Stimulated activated CD4-positive, alpha-beta T cell treated with anti-CD3 and anti-CD28 coated beads, Interleukin-2, amount 100 ng/mL, for 24 hours (primary cell): ENCODE results near the gene ERAL1.
"Not testable (repeated sequence)": the region's sequence is repeated elsewhere in the genome, so short reads cannot be mapped to it uniquely, and the experiment has no call there.

Experiments
- DNase-seq, 2 donors: peaks; one replicate each; pipeline ENCODE4 v3.0.0-alpha.2; 2020

The ERAL1 gene

DNA sequence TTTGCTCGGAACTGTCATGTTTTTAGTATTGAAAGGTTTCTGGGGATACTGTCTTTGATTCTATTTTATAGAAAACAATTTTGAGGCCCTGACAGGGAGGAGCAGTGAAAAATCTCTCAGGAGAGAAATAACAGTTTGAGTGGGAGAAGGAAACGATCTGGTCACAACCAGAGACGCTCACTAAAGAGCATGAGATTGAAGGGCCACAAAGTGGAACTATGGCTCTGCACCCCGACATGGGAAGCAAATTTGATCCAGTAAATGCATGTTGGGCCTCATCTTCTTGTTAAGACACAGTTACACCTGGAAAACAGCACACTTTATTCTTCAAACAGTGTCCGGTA lies 492 bp downstream of the ERAL1 start:
- DNase-seq, result no peak

DNA sequence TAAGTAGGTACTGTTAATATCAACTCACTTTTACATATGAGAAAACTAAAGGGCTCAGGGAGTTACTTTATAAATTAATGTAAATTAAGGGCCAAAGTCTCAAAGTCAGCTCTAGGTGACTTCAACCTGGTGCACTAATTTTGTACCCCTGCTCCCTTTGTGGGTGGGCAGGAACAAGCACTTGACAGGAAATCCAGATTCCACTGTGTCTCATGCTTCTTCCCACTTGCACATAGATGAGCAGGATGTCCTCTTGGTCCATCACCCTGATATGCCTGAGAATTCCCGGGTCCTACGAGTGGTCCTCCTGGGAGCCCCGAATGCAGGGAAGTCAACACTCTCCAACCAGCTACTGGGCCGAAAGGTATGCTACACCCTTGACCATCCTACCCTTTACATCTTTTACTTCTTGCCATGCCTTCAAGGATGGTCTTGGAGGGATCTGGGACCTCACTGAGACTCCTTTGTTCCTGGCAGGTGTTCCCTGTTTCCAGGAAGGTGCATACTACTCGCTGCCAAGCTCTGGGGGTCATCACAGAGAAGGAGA lies 1.3 kb downstream of the ERAL1 start:
- no peak for DNase-seq

DNA sequence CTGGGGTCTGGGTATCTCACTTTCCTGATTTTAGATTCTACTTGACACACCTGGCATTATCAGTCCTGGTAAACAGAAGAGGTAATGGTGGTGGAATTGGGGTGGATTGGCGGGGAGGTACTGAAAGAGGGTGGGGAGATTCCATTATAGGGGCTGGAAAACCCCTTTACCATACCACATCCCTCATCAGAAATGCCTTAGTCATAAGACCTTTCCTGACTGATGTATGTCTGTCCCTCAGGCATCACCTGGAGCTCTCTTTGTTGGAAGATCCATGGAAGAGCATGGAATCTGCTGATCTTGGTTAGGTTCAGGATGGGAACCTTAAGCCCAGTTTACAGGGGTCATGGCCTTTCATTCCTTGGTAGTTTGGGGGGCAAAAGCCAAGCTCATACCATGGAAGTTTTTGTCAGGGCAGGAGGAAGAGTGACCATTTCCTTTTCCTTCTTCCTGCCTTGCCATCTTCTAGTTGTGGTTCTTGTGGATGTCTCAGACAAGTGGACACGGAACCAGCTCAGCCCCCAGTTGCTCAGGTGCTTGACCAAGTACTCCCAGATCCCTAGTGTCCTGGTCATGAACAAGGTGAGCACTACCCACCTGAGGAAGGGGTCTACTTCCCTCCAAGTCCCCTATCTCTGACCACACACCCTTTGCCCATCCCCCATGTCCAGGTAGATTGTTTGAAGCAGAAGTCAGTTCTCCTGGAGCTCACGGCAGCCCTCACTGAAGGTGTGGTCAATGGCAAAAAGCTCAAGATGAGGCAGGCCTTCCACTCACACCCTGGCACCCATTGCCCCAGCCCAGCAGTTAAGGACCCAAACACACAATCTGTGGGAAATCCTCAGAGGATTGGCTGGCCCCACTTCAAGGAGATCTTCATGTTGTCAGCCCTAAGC lies 3.3 kb downstream of the ERAL1 start:
- no peak for DNase-seq

- DNase-seq, result no peak
These were observed 4.1 kb downstream of the ERAL1 start for GRCh38 chr17:28858801-28859355.

DNA sequence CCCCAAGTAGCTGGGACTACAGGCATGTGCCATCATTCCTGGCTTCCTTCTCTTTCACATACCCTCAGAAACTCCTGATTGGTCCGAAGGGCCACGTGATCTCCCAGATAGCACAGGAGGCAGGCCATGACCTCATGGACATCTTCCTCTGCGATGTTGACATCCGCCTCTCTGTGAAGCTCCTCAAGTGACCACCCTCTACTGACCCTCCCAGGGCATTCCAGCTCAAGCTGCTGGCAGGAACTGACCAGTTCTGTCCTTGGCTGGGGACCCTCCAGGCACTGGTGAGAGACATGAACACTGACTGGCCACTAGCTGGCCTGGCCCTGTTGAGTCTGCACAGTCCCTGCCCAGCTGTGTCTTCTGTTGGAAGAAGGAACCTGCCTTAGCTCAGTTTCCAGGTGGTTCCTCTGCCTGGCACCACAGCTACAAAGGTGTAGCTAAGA lies 5.6 kb downstream of the ERAL1 start:
- DNase-seq, result no peak

- no peak for DNase-seq
These were observed 6.8 kb downstream of the ERAL1 start for GRCh38 chr17:28861393-28862203.

DNA sequence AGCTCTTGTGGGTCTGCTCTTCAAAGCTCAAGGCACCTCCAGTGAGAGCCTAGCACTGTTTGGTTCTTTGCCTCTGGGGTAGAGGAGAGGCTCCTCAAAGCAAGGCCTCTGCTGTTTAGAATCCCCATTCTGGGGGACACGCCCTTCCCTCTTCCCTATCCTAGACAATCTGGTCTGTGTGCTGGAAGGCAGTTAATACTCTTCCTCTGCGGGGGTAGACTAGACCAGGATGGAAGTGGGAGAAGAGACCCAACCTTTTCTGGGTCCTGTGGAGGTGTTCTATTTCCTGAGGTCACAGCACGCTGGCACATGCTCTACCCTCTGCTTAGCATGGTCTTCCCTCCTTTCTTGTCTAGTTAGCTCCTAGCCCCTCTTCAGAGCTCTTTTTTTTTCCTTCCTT lies 7.7 kb downstream of the ERAL1 start:
- DNase-seq, result no peak

DNA sequence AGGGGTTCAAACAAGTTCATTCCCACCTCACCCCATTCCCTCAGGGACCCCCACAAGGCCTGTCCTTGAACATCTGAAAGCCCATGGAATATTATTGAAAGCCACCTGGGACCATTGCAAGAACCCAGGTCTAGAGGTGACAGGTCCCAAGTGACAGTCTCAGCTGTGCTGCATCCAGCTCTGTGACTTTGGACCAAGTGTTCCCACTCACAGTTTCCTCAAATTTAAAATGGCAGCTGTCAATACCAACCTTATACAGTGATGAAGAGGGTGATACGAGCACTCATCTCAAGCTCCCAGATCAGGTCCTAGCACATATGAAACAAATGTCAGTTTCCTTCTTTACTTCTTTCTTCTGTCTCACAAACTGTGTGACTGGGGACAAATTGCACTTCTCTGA lies 9.1 kb downstream of the ERAL1 start:
- no peak for DNase-seq

DNA sequence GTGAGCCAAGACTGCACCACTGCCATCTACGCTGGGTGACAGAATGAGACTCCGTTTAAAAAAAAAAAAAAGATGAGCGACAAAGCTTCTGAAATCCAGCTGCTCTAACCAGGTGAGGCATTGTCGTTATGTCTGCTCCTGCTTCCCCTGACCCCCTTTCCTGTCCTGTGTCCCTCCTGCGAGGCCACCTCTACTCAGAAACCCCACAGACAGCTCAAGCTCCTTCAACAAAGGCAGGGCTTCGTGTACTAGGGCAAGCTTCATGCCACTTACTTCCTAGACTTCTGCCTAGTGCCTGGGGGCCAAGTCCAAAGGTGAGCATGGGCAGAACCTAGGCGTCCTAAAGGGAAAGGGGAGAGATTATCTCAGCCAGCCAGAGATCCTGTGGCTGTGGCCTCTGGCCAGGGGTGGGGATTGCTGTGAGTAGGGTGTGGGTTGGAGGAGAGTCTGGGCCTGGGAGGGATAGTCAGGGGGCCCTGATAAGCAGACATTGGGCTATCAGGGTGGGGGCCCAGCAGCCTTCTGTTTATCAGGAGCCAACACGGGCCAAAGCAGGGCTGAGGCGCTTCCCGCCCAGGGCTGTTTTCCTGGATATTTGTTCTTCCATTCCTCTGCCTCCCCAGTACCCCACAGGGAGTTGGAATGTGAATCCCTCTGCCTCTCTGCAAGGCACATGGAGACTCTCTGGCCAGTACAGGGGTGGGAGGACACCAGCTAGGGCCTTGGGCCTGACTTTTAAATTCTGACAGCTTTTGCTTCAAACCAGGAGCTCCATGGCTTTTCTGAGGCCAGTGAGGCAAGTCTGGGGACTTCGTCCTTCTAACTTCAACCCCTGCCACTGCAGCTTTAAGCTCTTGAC lies 10.4 kb downstream of the ERAL1 start:
- no peak for DNase-seq

DNA sequence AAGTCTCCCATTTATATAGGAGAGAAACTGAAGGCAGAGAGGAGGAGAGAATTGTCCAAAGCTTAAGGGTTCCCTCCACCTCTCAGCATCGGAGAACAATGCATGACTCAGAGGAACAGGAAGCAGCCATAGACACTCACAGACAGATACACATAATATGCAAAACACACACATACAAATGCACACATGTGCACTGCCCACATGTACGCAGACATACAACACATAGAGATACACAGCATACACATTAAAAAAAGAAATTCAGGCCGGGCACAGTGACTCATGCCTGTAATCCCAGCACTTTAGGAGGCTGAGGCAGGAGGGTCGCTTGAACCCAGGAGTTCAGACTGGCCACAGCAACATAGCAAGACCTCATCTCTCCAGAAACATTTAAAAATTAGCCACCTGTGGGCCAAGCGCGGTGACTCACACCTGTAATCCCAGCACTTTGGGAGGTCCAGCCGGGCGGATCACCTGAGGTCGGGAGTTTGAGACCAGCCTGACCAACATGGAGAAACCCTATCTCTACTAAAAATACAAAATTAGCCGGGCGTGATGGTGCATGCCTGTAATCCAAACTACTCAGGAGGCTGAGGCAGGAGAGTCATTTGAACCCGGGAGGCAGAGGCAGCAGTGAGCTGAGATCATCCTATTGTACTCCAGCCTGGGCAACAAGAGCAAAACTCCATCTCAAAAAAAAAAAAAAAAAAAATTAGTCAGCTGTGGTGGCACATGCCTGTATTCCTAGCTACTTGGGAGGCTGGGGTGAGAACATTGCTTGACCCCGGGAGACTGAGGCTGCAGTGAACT lies 11.3 kb downstream of the ERAL1 start:
- no peak for DNase-seq

DNA sequence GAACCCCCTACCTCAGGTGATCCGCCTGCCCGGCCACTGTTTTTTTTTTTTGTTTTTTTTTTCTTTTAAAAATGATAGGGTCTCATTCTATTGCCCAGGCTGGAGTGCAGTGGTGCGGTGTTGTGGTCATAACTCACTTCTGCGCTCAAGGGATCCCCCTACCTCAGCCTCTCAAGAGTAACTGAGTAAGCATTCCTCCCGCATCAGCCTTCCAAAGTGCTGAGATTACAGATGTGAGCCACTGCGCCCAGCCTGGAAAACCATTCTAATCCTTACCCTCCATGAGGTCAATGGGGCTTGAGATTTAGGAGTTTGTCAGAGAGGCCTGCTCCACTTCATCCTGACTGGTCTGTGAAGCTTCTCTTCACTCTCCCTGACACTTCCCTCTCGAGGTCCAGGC lies 12.5 kb downstream of the ERAL1 start:
- DNase-seq, result no peak

- peak in 1 of 2 donors; percentile 38 for DNase-seq
These were observed 16.3 kb downstream of the ERAL1 start for GRCh38 chr17:28871056-28871579.

GRCh38 chr17:28873839-28874238 lies 19.0 kb downstream of the ERAL1 start:
- DNase-seq, result no peak

DNA sequence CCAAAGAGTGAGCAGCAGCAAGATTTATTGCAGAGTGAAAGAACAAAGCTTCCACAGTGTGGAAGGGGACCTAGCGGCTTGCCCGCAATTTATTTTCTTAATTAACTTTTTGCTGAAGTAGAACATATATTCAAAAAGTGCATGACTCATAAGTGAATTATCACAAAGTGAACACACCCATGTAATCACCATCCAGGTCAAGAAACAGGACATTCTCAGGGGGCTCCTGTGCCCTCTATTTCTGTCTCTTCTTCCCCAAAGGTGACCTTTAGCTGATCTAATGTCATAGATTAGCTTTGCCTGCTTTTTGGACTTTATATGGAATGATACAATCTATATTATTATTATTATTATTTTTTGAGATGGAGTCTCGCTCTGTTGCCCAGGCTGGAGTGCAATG lies 19.9 kb downstream of the ERAL1 start:
- no peak for DNase-seq

GRCh38 chr17:28875848-28876550 lies 21.2 kb downstream of the ERAL1 start:
- DNase-seq, result no peak

DNA sequence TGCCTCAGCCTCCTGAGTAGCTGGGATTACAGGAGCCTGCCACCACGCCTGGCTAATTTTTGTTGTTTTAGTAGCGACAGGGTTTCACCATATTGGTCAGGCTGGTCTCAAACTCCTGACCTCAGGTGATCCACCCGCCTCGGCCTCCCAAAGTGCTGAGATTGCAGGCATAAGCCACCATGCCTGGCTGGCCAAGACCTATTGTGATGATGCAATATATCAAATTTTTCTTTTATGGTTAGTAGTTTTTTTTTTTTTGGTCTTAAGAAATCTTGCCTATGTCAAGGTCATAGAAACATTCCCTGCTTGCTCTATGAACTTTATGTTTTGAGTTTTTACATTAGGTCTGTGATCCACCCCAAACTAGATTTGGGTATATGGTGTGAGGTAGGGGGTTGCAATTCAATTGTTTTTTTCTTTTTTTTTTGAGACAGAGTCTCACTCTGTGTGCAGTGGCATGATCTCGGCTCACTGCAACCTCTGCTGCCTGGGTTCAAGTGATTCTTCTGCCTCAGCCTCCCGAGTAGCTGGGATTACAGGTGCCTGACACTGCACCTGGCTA lies 22.4 kb downstream of the ERAL1 start:
- DNase-seq, result not testable (repeated sequence)

GRCh38 chr17:28878158-28878910 lies 23.5 kb downstream of the ERAL1 start:
- DNase-seq, result no peak

- no peak for DNase-seq
These were observed 24.2 kb downstream of the ERAL1 start for GRCh38 chr17:28878981-28879380.

DNA sequence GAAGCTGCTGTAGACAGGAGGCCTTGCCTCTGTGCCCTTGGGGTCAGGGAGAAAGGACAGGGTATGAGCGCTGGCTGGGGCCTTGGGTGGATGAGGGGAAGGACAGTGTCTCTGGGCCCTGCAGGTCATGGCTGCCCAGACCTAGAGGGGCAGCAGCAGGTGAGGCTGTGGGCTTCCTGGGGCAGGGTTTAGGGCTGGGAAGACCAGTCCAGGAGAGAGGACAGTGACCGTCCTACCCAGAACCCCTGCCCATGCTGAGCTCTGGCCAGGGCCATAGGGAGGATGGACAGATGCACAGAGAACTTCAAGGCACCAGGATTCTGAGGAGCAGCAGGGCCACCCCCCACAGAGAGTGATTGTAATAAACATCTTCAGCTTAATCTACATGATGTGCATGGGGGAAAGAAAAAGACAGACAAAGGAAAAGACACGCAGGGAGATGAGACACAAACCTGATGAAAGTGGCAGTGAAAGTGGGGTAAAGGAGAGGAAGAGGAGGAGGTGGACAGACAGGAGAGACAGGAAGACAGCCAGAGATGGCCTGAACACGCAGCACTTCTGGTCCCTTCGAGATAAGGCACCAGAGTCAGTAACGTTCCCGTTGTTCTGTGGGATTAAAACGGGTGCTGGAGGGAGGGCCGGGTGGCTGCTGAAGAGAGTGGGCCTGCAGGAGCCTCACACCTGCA lies 25.2 kb downstream of the ERAL1 start:
- no peak for DNase-seq
